DOHH2 (cell line): ENCODE measurements around the gene TMEM106C.

Experiments used
- H3F3A ChIP-seq: fragments of 200-600 bp; sonication (generic), shearing (Covaris generic); 2 replicates; pipeline ENCODE4 v1.6.0; 2016; ENCODE audit warnings: antibody characterized with exemption, mild to moderate bottlenecking; ENCODE audit not compliant: control insufficient read depth, insufficient read depth
- H3K27ac ChIP-seq: fragments of 200-600 bp; sonication (generic); 2 replicates; pipeline ENCODE4 v1.5.1; 2014; ENCODE audit warnings: low read depth, mild to moderate bottlenecking, low read length, moderate library complexity
- H3K27me3 ChIP-seq: fragments of 200-600 bp; sonication (generic); 2 replicates; pipeline ENCODE4 v1.6.1; 2014; ENCODE audit warnings: mild to moderate bottlenecking, low read length, mixed read lengths; ENCODE audit not compliant: control insufficient read depth
- H3K36me3 ChIP-seq: fragments of 200-600 bp; sonication (generic); 2 replicates; pipeline ENCODE4 v1.6.1; 2014; ENCODE audit warnings: mild to moderate bottlenecking, low read length, moderate library complexity, mixed read lengths; ENCODE audit not compliant: control insufficient read depth
- H3K4me1 ChIP-seq: fragments of 200-600 bp; sonication (generic); 2 replicates; pipeline ENCODE4 v1.6.1; 2014; ENCODE audit warnings: mild to moderate bottlenecking, low read length, mixed read lengths; ENCODE audit not compliant: control insufficient read depth
- H3K4me2 ChIP-seq: fragments of 200-600 bp; sonication (generic); 2 replicates; pipeline ENCODE4 v1.6.0; 2014; ENCODE audit warnings: mild to moderate bottlenecking, low read length, moderate library complexity
- H3K4me3 ChIP-seq: fragments of 200-600 bp; sonication (generic); 2 replicates; pipeline ENCODE4 v1.5.1; 2014; ENCODE audit warnings: mild to moderate bottlenecking, low read length, mixed read lengths
- H3K79me2 ChIP-seq: fragments of 200-600 bp; sonication (generic); 2 replicates; pipeline ENCODE4 v1.6.1; 2014; ENCODE audit warnings: mild to moderate bottlenecking, low read length, mixed read lengths; ENCODE audit not compliant: control insufficient read depth
- H3K9me2 ChIP-seq: fragments of 200-600 bp; sonication (generic); replicated peaks from 2 replicates; pipeline ENCODE4 v1.6.1; 2014; ENCODE audit warnings: mild to moderate bottlenecking, low read length, mixed read lengths; ENCODE audit not compliant: control insufficient read depth
- H3K9me3 ChIP-seq: fragments of 200-600 bp; sonication (generic); 2 replicates; pipeline ENCODE4 v1.6.1; 2014; ENCODE audit warnings: antibody characterized with exemption, low read length, mixed read lengths; ENCODE audit not compliant: control insufficient read depth, insufficient read depth
- H4K20me1 ChIP-seq: fragments of 200-600 bp; sonication (generic); 2 replicates; pipeline ENCODE4 v1.6.0; 2014; ENCODE audit warnings: low read depth, mild to moderate bottlenecking, antibody characterized with exemption, low read length, moderate library complexity; ENCODE audit not compliant: control insufficient read depth, insufficient read depth
- EZH2phosphoT487 ChIP-seq: fragments of 200-600 bp; sonication (generic); IDR thresholded peaks from 2 replicates; pipeline ENCODE4 v1.6.1; 2017; ENCODE audit warnings: borderline replicate concordance, mild to moderate bottlenecking, antibody characterized with exemption, low read length, moderate library complexity, mixed read lengths
- TF ChIP-seq, protein P1 (sequence below): fragments of 200-600 bp; sonication (generic); IDR thresholded peaks from one replicate; pipeline ENCODE4 v1.5.1; 2014; ENCODE audit warnings: antibody characterized with exemption, mild to moderate bottlenecking, low read depth, low read length; ENCODE audit not compliant: poor library complexity, severe bottlenecking

The TMEM106C gene

DNA sequence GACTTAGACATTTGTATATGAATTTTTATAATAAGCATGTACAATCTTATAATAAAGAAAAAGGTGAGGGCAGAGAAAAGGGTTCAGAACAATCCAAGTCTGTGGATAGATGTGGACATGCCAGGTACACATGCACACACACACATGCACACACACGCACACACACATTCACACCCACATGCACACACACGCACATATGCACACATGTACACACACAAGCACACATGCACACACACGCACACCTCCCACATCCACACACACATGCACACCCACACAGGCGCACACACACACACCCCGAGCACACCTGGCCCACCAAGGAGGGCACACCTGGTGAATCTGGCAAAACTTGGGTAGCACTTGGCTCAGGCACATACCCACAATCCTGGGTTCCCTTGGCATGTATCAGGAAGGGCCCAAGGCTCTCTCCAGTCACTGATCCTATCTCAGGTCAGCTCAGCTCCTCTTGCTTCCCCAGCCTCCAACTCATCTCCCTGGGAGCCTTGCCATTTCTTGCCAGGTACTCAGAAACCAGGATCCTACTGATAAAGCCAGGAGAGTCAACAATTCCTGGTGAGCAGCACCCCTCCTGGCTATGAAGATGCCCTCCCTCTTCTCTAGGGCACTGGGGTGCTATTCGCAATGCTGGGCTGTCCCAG lies 18.6 kb upstream of the TMEM106C start:
- Histone ChIP-seq H3K27ac (no peak overlapping the region), H3K9me2 (no peaks in the 10 kb centered on the region), H3K4me2 (no peak overlapping the region), H3K79me2 (no peaks in the 10 kb centered on the region), H3K36me3 (no peaks in the 10 kb centered on the region), H3K4me3 (no peak overlapping the region), H3K9me3 (no peaks in the 10 kb centered on the region), H3K27me3 (peaks cover 2% of the 10 kb centered on the region; the same call in 1 of the 2 replicates), H3F3A (no peaks in the 10 kb centered on the region), H3K4me1 (0 out of 2 replicates have a peak, but pooled peaks cover 4% of the 10 kb centered on the region), H4K20me1 (no peaks in the 10 kb centered on the region)
- no peak for TF ChIP-seq EZH2phosphoT487
- TF ChIP-seq, protein P1, sequence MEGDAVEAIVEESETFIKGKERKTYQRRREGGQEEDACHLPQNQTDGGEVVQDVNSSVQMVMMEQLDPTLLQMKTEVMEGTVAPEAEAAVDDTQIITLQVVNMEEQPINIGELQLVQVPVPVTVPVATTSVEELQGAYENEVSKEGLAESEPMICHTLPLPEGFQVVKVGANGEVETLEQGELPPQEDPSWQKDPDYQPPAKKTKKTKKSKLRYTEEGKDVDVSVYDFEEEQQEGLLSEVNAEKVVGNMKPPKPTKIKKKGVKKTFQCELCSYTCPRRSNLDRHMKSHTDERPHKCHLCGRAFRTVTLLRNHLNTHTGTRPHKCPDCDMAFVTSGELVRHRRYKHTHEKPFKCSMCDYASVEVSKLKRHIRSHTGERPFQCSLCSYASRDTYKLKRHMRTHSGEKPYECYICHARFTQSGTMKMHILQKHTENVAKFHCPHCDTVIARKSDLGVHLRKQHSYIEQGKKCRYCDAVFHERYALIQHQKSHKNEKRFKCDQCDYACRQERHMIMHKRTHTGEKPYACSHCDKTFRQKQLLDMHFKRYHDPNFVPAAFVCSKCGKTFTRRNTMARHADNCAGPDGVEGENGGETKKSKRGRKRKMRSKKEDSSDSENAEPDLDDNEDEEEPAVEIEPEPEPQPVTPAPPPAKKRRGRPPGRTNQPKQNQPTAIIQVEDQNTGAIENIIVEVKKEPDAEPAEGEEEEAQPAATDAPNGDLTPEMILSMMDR: no peak

DNA sequence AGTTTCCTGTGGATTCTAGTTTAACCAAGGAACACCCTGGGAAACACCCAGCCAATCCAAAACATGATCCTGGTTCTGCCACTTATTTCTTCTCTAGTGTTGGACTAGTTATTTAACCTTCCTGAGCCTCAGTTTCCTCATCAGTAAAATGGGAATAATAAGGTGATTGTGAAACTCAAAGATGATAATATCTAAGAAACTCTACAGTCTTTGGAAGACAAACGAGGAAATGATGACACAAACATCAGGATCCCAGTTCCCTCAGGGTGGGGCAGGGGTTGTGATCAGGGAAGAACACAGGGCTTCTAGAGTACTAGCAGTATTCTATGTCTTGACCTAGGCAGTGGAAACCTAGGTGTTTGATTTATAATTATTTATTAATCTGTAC lies 18.1 kb upstream of the TMEM106C start:
- peaks cover 2% of the 10 kb centered on the region; the same call in 1 of the 2 replicates for H3K27me3 ChIP-seq
- no peaks in the 10 kb centered on the region for H3F3A ChIP-seq
- H3K79me2 ChIP-seq: no peaks in the 10 kb centered on the region
- no peak overlapping the region for H3K4me3 ChIP-seq
- no peak overlapping the region for H3K27ac ChIP-seq
- no peaks in the 10 kb centered on the region for H3K36me3 ChIP-seq
- H3K4me2 ChIP-seq: no peak overlapping the region
- TF ChIP-seq EZH2phosphoT487: no peak
- TF ChIP-seq, protein P1: no peak
- H3K9me3 ChIP-seq: no peaks in the 10 kb centered on the region
- no peaks in the 10 kb centered on the region for H4K20me1 ChIP-seq
- H3K4me1 ChIP-seq: 0 out of 2 replicates have a peak, but pooled peaks cover 4% of the 10 kb centered on the region
- no peaks in the 10 kb centered on the region for H3K9me2 ChIP-seq

DNA sequence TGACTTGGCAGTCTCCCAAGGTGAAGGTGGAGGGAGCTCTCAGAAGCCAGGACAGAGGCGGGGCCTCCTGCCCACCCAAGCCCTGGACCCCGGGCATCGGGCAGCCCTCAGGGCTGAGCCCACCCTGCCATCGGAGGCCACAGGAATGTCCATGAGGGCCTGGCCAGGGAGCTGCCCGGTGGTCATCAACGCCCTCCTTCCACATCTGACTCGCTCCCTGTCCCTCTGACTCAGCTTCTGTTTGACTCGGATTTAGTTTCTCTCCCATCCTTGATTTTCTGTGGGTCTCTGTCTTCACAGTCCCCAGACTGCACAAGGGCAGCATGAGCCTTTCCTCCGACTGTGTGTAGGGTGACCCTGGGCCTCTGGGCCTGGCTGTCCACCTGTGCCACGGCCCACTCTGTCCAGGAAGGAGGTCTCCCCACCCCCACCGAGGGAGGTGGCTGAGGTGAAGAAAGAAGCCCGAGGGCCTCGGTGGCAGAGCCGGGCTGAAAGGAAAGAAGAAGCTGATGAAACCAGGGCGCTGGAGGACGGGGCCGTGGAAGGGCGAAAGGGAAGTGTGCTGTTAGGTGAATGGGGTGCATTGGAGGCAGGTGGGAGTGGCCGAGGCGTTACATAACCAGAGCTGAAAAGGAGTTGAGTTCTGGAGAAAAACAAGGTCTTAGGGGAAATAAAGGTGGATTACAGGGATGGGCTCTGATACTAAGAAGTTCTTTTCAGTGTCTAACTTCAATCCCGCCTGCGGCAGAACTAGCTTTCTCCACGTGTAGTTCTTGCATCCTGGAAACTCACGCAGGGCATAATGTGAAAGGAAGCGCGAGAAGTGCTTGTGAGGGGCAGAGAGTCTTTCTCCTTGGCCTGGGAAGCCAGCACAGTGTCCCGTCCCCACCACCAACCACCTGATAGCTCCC lies 16.7 kb upstream of the TMEM106C start:
- Histone ChIP-seq H3K36me3 (no peaks in the 10 kb centered on the region), H3K9me2 (no peaks in the 10 kb centered on the region), H3K27ac (no peak overlapping the region), H3K4me3 (no peak overlapping the region), H3K79me2 (no peaks in the 10 kb centered on the region), H3K9me3 (no peaks in the 10 kb centered on the region), H4K20me1 (no peaks in the 10 kb centered on the region), H3K4me2 (no peak overlapping the region), H3F3A (no peaks in the 10 kb centered on the region), H3K27me3 (peaks cover 7% of the 10 kb centered on the region; the same call in 1 of the 2 replicates), H3K4me1 (0 out of 2 replicates have a peak, but pooled peaks cover 4% of the 10 kb centered on the region)
- TF ChIP-seq EZH2phosphoT487: no peak
- TF ChIP-seq, protein P1: no peak
